Activated CD4-positive, alpha-beta memory T cell treated with anti-CD3 and anti-CD28 coated beads for 36 hours (primary cell): ENCODE measurements around the gene MUC20. TPM values are rescaled to one million over a fixed set of nuclear protein-coding genes. Genes with fewer than 3 reads are reported as not detected.
"Not testable (repeated sequence)": the region's sequence is repeated elsewhere in the genome, so short reads cannot be mapped to it uniquely, and the experiment has no call there.

Experiments
- CTCF ChIA-PET: fragments of 350-600 bp; sonication (Branson Sonifier 250); formaldehyde crosslinking; loops from one replicate; lab custom pipeline; 2021; ENCODE audit warnings: antibody characterized with exemption, inconsistent platforms; lab: Charles Lee
- POLR2A ChIA-PET: fragments of 350-600 bp; sonication (Branson Sonifier 250); formaldehyde crosslinking; loops from one replicate; lab custom pipeline; 2021; ENCODE audit warnings: antibody characterized with exemption; lab: Charles Lee
- DNase-seq: peaks from one replicate; pipeline ENCODE4 v3.0.0-alpha.2; 2020
- H3K27ac Mint-ChIP-seq: one replicate; pipeline ENCODE4 v1.8.0; 2021; ENCODE audit warnings: mixed read lengths
- H3K27me3 Mint-ChIP-seq: one replicate; pipeline ENCODE4 v1.8.0; 2021; ENCODE audit warnings: mixed read lengths
- H3K36me3 Mint-ChIP-seq: one replicate; pipeline ENCODE4 v1.8.0; 2021; ENCODE audit warnings: mixed read lengths
- H3K4me1 Mint-ChIP-seq: one replicate; pipeline ENCODE4 v1.8.0; 2021; ENCODE audit warnings: low read depth, mixed read lengths
- H3K4me3 Mint-ChIP-seq: one replicate; pipeline ENCODE4 v1.8.0; 2021; ENCODE audit warnings: mild to moderate bottlenecking, mixed read lengths
- H3K9me3 Mint-ChIP-seq: one replicate; pipeline ENCODE4 v1.8.0; 2021; ENCODE audit warnings: mixed read lengths
- intact Hi-C: fragments of 100-400 bp; cut with micrococcal nuclease; formaldehyde crosslinking; loops from one replicate; pipeline ENCODE4 v1.15.1; 2023
- total RNA-seq, 2 experiments: library from RNA; stranded (reverse); gene quantifications; one replicate each; pipeline ENCODE4 v1.2.3, GENCODE V29; 2021

MUC20 gene
- total RNA-seq, 2 experiments from 2014 or later, result 0.73 to 0.78 TPM

DNA sequence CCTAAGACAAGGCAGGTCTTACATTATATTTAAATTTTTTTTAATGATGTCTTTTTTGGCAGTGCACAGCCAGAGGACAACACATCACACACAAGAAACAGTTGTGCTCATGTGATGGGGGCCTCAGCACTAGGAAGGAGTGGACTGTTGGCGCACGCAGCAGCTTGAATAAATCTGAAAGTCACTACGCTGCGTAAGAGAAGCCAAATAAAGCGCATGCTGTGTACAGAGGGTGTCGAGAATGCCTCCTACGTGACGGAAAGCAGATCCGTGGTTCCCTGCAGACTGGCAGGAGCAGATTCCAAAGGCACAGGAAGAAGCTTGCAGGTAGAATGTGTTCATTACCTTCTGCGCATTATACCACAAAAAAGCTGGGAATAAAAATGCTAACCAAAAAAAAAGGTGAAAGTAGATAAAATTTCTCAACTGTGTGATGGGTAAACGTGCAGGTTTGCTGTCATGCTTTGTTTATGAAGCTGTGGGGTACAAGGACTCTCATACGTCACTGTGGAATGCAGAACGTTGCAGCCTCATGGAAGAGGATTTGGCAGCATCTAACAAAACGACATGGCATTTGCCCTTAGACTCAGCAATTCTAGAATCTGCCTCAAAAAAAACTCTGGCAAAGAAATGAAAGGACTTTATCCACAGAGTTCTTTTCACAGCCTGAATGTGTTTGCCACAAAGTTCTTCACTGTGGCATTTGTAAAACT, 32.2 kb upstream of the MUC20 start:
- CTCF ChIA-PET, intact Hi-C loops, H3K27me3 Mint-ChIP-seq, H3K9me3 Mint-ChIP-seq, H3K4me3 Mint-ChIP-seq, POLR2A ChIA-PET, H3K27ac Mint-ChIP-seq, DNase-seq: not testable (repeated sequence)
- H3K36me3 Mint-ChIP-seq, result peaks cover 31% of the 10 kb centered on the region
- peaks cover 20% of the 10 kb centered on the region for H3K4me1 Mint-ChIP-seq

DNA sequence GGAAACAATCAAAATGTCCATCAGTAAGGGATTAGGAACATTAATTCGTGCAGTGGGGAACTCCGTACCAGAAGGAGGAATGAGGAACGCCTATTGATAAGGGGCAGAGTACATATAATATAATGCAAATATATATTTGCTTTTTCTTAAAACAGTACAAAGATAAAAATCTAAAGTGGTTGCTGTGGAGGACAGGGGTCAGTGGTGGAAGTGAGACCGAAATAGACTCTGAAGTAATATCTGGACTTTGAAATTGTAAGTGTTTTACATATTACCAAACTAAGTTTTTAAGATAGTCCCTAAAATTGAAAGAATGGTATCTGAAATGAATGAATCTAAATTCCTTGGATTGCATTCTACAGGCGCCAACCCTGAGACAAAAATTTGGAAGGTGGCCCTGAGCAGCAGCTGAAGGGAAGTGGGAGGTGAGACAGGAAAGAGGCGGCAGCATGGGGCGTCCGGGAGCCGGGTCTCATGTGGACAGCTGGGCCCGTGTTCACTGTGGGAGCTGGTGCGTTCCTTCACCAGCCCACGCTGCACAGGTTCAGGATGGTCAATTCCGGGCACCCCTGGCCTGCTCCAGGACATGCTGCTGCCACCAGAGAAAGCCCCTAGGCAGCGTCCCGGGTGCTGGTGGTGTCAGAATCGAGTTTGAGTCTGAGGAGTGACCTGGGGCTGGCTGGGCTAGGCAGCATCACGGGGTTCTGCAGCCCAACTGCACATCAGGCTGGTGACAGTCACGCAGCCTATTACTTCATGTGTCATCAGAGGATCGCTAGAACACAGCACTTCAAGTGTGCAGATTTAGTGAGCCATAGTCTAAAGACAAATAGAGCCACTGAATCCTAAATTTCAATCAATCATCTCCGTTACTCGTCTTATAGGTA, 31.4 kb upstream of the MUC20 start:
- H3K4me3 Mint-ChIP-seq, POLR2A ChIA-PET, intact Hi-C loops, H3K9me3 Mint-ChIP-seq, DNase-seq, CTCF ChIA-PET, H3K27ac Mint-ChIP-seq, H3K27me3 Mint-ChIP-seq: not testable (repeated sequence)
- Mint-ChIP-seq H3K36me3 (peaks cover 30% of the 10 kb centered on the region), H3K4me1 (peaks cover 20% of the 10 kb centered on the region)

DNA sequence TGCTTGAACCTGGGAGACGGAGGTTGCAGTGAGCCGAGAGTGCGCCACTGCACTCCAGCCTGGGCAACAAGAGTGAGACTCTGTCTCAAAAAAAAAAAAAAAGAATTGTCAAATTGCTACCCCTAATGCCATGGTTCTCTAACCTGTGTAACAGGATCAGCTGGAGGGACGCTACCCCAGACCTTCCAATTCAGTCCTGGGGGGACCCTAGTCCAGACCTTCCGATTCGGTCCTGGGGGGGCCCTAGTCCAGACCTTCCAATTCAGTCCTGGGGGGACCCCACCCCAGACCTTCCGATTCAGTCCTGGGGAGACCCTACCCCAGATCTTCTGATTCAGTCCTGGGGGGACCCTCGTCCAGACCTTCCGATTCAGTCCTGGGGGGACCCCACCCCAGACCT, 29.8 kb upstream of the MUC20 start:
- intact Hi-C loops, result no loop called here
- CTCF ChIA-PET, result no interaction called here
- Mint-ChIP-seq H3K4me3 (no peak overlapping the region), H3K27ac (peak overlapping the region; percentile 64), H3K9me3 (peaks cover 2% of the 10 kb centered on the region), H3K4me1 (peaks cover 23% of the 10 kb centered on the region), H3K36me3 (peaks cover 30% of the 10 kb centered on the region), H3K27me3 (no peaks in the 10 kb centered on the region)
- POLR2A ChIA-PET, result no interaction called here
- DNase-seq, result no peak

DNA sequence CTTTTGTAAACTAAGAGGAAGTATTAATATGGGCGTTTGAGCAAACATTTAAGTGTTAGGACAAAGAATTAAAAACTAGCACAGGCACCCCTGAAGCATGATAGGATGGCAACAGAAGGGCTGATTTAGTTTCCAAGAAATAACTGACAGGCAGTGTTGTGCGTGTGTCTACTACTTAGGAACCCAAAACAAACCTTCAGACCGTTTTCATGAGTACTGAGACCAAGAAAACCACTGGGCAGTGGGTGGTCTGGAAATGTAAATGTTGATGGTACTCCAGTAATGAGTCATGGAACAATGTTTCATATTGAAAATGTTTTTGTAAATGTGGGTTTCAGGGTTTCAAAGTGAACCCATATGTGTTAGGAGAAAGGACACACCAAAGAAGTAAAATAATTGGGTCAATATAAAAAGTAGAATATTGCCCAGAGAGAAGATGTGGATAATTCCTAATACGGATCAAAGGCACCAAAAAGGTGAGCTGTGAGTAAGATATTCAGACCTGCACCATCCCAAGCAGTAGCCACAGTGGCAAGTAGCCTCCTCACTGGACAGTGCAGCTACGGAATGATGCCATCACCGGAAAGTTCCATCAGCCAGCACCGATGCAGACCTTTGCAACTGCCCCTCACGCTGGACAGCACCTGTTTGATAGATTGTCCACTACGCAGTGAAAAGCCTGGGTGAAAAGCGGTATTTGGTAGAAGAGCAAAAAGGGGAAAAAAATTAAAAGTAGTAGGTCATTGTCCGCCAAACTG, 29.0 kb upstream of the MUC20 start:
- H3K9me3 Mint-ChIP-seq, POLR2A ChIA-PET, DNase-seq, CTCF ChIA-PET, H3K27me3 Mint-ChIP-seq, intact Hi-C loops, H3K4me3 Mint-ChIP-seq: not testable (repeated sequence)
- peaks cover 31% of the 10 kb centered on the region for H3K36me3 Mint-ChIP-seq
- peaks cover 27% of the 10 kb centered on the region for H3K4me1 Mint-ChIP-seq
- peak overlapping the region; percentile 64 for H3K27ac Mint-ChIP-seq

DNA sequence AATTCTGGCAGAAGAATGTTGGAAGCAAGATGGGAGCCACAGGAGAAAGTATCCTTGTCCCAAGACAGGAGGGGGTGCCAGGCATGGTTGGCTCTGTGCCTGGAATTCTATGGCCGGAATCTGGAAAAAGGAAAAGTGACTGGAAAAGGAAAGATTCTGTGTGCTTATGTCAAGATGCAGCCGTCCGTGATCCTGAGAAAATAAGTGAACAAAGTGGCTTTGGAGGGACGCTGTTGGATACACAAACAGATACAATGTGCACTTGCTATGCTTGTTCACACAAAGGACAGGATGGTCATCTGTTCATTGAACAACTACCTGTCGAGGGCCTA, 28.5 kb upstream of the MUC20 start:
- peak overlapping the region; percentile 35 for H3K27ac Mint-ChIP-seq
- intact Hi-C loops, result no loop called here
- peaks cover 29% of the 10 kb centered on the region for H3K36me3 Mint-ChIP-seq
- H3K4me1 Mint-ChIP-seq, result peaks cover 27% of the 10 kb centered on the region
- H3K27me3 Mint-ChIP-seq, result no peaks in the 10 kb centered on the region
- H3K9me3 Mint-ChIP-seq, result peaks cover 2% of the 10 kb centered on the region
- ChIA-PET CTCF (no interaction called here), POLR2A (no interaction called here)
- H3K4me3 Mint-ChIP-seq, result no peak overlapping the region
- DNase-seq, result no peak

DNA sequence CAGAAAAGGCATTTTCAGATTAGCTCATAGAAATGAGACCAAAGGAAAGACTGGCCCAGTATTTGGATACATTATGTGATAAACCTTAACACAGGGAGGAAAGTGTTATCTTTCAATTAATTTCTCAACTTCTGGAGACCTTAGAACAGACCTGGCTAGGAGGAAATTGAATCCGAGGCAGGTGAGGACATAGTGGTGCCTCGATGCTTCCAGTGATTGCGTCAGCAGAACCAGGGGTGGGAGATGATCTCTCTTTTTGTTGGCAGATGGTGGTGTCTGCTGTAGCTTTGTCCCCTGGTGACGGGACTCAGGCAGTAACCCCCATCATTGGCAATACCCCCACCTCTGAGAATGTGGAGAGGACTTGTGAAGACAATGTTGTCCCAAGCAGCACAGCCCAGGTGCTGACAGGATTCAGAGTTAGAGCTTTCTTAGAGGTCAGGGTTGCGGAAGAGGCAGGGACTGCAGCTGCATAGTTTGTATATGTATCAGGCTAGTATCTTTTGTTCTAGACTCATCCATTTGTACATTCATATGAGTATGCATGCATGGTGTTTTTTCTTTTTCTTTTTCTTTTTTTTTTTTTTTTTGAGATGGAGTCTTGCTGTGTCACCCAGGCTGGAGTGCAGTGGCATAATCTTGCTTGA, 27.9 kb upstream of the MUC20 start:
- DNase-seq, result no peak
- peaks cover 27% of the 10 kb centered on the region for H3K4me1 Mint-ChIP-seq
- intact Hi-C loops, result no loop called here
- H3K27ac Mint-ChIP-seq, result no peak overlapping the region
- H3K9me3 Mint-ChIP-seq, result peaks cover 2% of the 10 kb centered on the region
- ChIA-PET CTCF (interaction anchor here (1.0 kb wide), 1 partner anchor 158 kb away, joined by 3 read pairs; no protein-coding TSS in a partner anchor), POLR2A (interaction anchor here (0.7 kb wide), 1 partner anchor 23 kb away, joined by 4 read pairs; no protein-coding TSS in a partner anchor)
- H3K27me3 Mint-ChIP-seq, result no peaks in the 10 kb centered on the region
- H3K4me3 Mint-ChIP-seq, result no peak overlapping the region
- peaks cover 26% of the 10 kb centered on the region for H3K36me3 Mint-ChIP-seq

DNA sequence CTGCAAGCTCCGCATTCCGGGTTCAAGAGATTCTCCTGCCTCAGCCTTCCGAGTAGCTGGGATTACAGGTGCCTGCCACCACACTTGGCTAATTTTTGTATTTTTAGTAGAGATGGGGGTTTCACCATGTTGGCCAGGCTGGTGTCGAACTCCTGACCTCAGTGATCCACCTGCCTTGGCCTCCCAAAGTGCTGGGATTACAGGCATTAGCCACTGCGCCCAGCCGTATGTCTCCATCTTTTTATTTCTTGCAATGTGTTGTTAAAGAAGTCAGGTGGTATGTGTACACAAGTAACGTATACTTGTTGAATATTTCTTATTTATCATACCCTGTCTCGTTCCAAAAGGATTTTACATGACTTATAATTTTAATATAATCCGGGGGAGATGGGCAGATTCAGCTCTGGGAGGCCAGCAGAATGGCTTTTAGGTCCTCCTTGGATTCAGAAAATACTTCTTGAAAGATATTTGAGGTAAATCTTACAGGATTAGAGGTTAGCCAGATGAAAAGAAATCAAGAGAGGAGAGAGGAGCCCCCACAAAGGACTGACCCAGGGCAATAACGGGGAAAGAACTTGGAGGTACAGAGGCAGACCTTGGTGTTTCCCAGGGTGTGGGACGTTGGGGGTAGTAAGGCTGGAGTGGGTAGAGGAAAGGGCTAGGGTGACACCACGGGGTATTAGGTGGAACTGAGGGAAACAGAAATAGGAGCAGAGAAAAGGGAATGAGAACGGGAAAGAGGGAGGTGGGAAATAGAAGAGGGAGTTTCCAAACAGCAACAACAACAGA, 27.2 kb upstream of the MUC20 start:
- ChIA-PET POLR2A (interaction anchor here (0.7 kb wide), 1 partner anchor 22 kb away, joined by 4 read pairs; no protein-coding TSS in a partner anchor), CTCF (interaction anchor here (1.0 kb wide), 1 partner anchor 157 kb away, joined by 3 read pairs; no protein-coding TSS in a partner anchor)
- DNase-seq, result no peak
- Mint-ChIP-seq H3K4me1 (peaks cover 27% of the 10 kb centered on the region), H3K27ac (no peak overlapping the region), H3K9me3 (peaks cover 2% of the 10 kb centered on the region), H3K36me3 (peaks cover 26% of the 10 kb centered on the region), H3K4me3 (no peak overlapping the region), H3K27me3 (no peaks in the 10 kb centered on the region)
- intact Hi-C loops, result no loop called here

DNA sequence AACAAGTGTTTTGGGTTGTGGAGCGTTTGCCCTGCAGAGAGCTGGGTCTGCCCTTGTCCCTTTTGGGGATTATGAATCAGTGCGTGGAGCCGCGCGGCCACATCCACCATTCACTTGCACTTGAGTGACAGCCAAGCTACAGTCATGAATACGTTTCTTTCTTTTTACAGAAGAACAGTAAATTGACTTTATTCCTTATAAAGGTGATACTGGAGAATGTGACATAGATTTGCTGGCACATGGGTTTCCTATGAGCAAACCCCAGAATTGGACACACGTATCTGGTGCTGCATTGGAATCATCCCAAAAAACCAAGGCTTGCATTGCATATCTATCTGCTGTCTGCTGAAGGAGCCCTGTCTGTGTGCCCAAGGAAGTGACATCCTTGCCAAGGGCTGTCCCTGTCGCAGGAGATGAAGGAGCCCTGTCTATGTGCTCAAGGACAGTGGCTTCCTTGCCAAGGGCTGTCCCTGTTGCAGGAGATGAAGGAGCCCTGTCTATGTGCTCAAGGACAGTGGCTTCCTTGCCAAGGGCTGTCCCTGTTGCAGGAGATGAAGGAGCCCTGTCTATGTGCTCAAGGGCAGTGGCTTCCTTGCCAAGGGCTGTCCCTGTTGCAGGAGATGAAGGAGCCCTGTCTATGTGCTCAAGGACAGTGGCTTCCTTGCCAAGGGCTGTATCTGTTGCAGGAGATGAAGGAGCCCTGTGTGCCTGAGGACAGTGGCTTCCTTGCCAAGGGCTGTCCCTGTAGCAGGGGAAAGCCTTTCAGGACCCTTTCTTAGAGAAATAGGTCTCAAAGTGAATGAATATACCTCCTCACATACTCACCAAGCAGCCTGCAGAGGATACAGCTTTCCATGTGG, 26.3 kb upstream of the MUC20 start:
- H3K27ac Mint-ChIP-seq, DNase-seq, intact Hi-C loops, H3K4me3 Mint-ChIP-seq, H3K27me3 Mint-ChIP-seq, POLR2A ChIA-PET, H3K9me3 Mint-ChIP-seq: not testable (repeated sequence)
- Mint-ChIP-seq H3K4me1 (peaks cover 27% of the 10 kb centered on the region), H3K36me3 (peaks cover 26% of the 10 kb centered on the region)
- CTCF ChIA-PET, result interaction anchor here (1.0 kb wide), 1 partner anchor 156 kb away, joined by 3 read pairs; no protein-coding TSS in a partner anchor

DNA sequence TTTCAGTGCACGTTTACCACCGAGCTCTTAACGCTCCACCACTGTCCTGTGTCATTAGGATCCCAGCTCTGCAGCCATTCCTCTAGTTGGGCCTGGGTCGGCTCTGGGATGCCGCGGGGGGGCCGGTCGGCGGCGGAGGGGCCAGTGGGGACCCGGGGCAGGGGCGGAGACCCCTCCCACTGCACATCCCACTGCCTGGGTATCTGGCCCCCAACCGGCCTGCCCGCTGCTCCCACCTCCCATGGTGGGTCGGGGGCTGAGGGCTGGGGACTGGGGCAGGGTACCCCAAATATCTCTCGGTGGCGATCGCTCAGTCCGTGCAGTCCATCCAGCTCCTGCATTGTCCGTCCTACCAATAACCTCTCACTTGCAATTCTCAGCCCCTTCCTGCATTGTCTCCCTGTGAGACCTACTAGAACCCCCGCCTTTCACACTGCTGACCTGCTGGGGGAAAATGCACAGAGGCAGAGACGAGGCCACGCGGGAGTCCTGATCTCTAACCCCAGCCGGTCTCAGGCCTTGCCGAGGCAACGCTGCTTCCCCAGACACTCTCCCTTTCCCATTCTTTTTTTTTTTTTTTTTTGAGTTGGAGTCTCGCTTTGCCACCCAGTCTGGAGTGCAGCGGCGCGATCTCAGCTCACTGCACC, 24.0 kb upstream of the MUC20 start:
- H3K4me1 Mint-ChIP-seq, result peaks cover 19% of the 10 kb centered on the region
- CTCF ChIA-PET, result no interaction called here
- H3K4me3 Mint-ChIP-seq, result no peak overlapping the region
- no peak for DNase-seq
- intact Hi-C loops, result no loop called here
- H3K9me3 Mint-ChIP-seq, result peaks cover 2% of the 10 kb centered on the region
- peaks cover 23% of the 10 kb centered on the region for H3K36me3 Mint-ChIP-seq
- POLR2A ChIA-PET, result interaction anchor here (0.6 kb wide), 1 partner anchor 48 kb away, joined by 3 read pairs; no protein-coding TSS in a partner anchor
- no peaks in the 10 kb centered on the region for H3K27me3 Mint-ChIP-seq
- no peak overlapping the region for H3K27ac Mint-ChIP-seq
